Stimulated activated CD8-positive, alpha-beta memory T cell treated with anti-CD3 and anti-CD28 coated beads, Interleukin-15, amount 100 ng/mL, for 1 hour (primary cell): ENCODE measurements around the gene NCAM2.

Experiments used
- DNase-seq: peaks from one replicate; pipeline ENCODE4 v3.0.0-alpha.2; 2020; ENCODE audit warnings: low read depth

The NCAM2 gene

GRCh38 chr21:21458124-21458631 lies 460.0 kb downstream of the NCAM2 start:
- DNase-seq = no peak

GRCh38 chr21:21460979-21461378 lies 462.8 kb downstream of the NCAM2 start:
- no peak for DNase-seq

- DNase-seq = no peak
Measured at GRCh38 chr21:21463456-21463855, 465.2 kb downstream of the NCAM2 start.

- no peak for DNase-seq
Measured at GRCh38 chr21:21464684-21465083, 466.5 kb downstream of the NCAM2 start.

- DNase-seq = no peak
Measured at GRCh38 chr21:21466752-21467151, 468.5 kb downstream of the NCAM2 start.

GRCh38 chr21:21468003-21468402 lies 469.8 kb downstream of the NCAM2 start:
- no peak for DNase-seq

GRCh38 chr21:21481239-21481638 lies 483.0 kb downstream of the NCAM2 start:
- DNase-seq = no peak

- no peak for DNase-seq
Measured at GRCh38 chr21:21508859-21509258, 510.6 kb downstream of the NCAM2 start.

- no peak for DNase-seq
Measured at GRCh38 chr21:21530680-21531079, 532.5 kb downstream of the NCAM2 start.

GRCh38 chr21:21547368-21547953 lies 549.3 kb downstream of the NCAM2 start:
- DNase-seq = no peak

GRCh38 chr21:21559285-21560045 lies 561.3 kb downstream of the NCAM2 start:
- no peak for DNase-seq
